K562 (cell line): Measurements from ENCODE around the gene DNAJC13. TPM values are rescaled to one million over a fixed set of nuclear protein-coding genes. Genes with fewer than 3 reads are reported as not detected.

ENCODE experiments used
- ATAC-seq: fragments of 200-7000 bp; cut with Tn5 transposase; 3 replicates; pipeline ENCODE4 v1.9.1; 2020; ENCODE audit warnings: moderate library complexity
- BruUV-seq: library from RNA; stranded (reverse); fragments of 400-500 nt; replicated peaks from 2 replicates; lab custom pipeline; 2021; lab: Mats Ljungman, UMichigan
- CTCF ChIA-PET: fragments of 300-600 bp; formaldehyde crosslinking; extraction: SDS; loops from one replicate; lab custom pipeline; 2021; ENCODE audit warnings: low intra/inter-chr PET ratio; lab: Yijun Ruan, JAX
- POLR2A ChIA-PET: fragments of 300-600, 350-650 bp; sonication (Branson Sonifier 250); formaldehyde crosslinking; extraction: SDS; loops from one replicate; lab custom pipeline; 2021; ENCODE audit warnings: antibody characterized with exemption, inconsistent platforms; lab: Yijun Ruan, JAX
- DNase-seq, 4 experiments: peaks; one replicate each; pipeline versions ENCODE4 v3.0.0 to v3.0.0-alpha.2; 2011 to 2018; ENCODE audit warnings: low spot score in 3 of 4, mixed read lengths in 3 of 4; ENCODE audit errors: extremely low read depth in 1 of 4
- FAIRE-seq: peaks from 2 replicates; lab custom pipeline; 2011; peaks lifted over from hg19 to GRCh38; lab: Jason Lieb, UNC
- H2AFZ ChIP-seq: 2 replicates; pipeline ENCODE4 v1.6.0; 2011; ENCODE audit warnings: low read depth, low read length, control low read depth, inconsistent platforms
- H3K27ac ChIP-seq: fragments of 200-600 bp; 3 replicates; pipeline ENCODE4 v1.8.0; 2011; ENCODE audit warnings: low read depth, mild to moderate bottlenecking, control low read depth, inconsistent platforms, low read length, moderate library complexity, mixed read lengths; ENCODE audit errors: extremely low read depth
- H3K27me3 ChIP-seq, 2 experiments: fragments of 300-600 bp in 1 of 2; 2 replicates in 1 of 2; 3 replicates in 1 of 2; pipeline versions ENCODE4 v1.6.0 to v1.8.0; 2011; ENCODE audit warnings: inconsistent platforms in 2 of 2, low read length in 2 of 2, mild to moderate bottlenecking in 1 of 2, mixed read lengths in 1 of 2, moderate library complexity in 1 of 2; ENCODE audit not compliant: control insufficient read depth in 2 of 2, insufficient read depth in 2 of 2
- H3K36me3 ChIP-seq: fragments of 300-600 bp; 3 replicates; pipeline ENCODE4 v1.8.0; 2011; ENCODE audit warnings: mild to moderate bottlenecking, low read length, inconsistent platforms; ENCODE audit not compliant: control insufficient read depth, insufficient read depth
- H3K4me1 ChIP-seq, 2 experiments: fragments of 200-600 bp in 1 of 2; replicated peaks in 1 of 2; 2 replicates in 1 of 2; 3 replicates in 1 of 2; pipeline versions ENCODE4 v1.5.1 to v1.8.0; 2011; ENCODE audit warnings: inconsistent platforms in 2 of 2, low read length in 2 of 2, mild to moderate bottlenecking in 1 of 2, mixed read lengths in 1 of 2, moderate library complexity in 1 of 2; ENCODE audit not compliant: control insufficient read depth in 2 of 2, insufficient read depth in 2 of 2
- H3K4me2 ChIP-seq: 2 replicates; pipeline ENCODE4 v1.6.1; 2011; ENCODE audit warnings: low read length, control low read depth, inconsistent platforms, mixed read lengths; ENCODE audit not compliant: insufficient read depth
- H3K4me3 ChIP-seq: fragments of 200-600 bp; sonication (generic), shearing (Covaris generic); 2 replicates; pipeline ENCODE4 v1.5.1; 2016; ENCODE audit warnings: control low read depth, inconsistent platforms
- H3K79me2 ChIP-seq: fragments of 200-600 bp; 3 replicates; pipeline ENCODE4 v1.8.0; 2011; ENCODE audit warnings: low read length, inconsistent platforms; ENCODE audit not compliant: control insufficient read depth, insufficient read depth
- H3K9ac ChIP-seq, 2 experiments: 2 replicates each; pipeline versions ENCODE4 v1.6.0 to v1.6.1; 2011; ENCODE audit warnings: low read depth in 2 of 2, low read length in 2 of 2, control low read depth in 1 of 2, inconsistent platforms in 1 of 2, mild to moderate bottlenecking in 1 of 2, mixed read lengths in 1 of 2; ENCODE audit not compliant: insufficient read depth in 1 of 2
- H3K9me1 ChIP-seq: one replicate; pipeline ENCODE4 v1.6.0; 2011; ENCODE audit warnings: inconsistent platforms, mild to moderate bottlenecking, low read length, moderate library complexity; ENCODE audit not compliant: control insufficient read depth, insufficient read depth
- H3K9me3 ChIP-seq: replicated peaks from 2 replicates; pipeline ENCODE4 v1.5.1; 2011; ENCODE audit warnings: low read depth, low read length, inconsistent platforms; ENCODE audit not compliant: control insufficient read depth, insufficient read depth
- H4K20me1 ChIP-seq: replicated peaks from 2 replicates; pipeline ENCODE4 v1.6.1; 2011; ENCODE audit warnings: low read length, inconsistent platforms, mixed read lengths; ENCODE audit not compliant: control insufficient read depth, insufficient read depth
- CCNT2 ChIP-seq: IDR thresholded peaks from 2 replicates; pipeline ENCODE4 v1.6.1; 2011; ENCODE audit warnings: borderline replicate concordance, low read depth, mild to moderate bottlenecking, moderate library complexity, mixed read lengths, low read length; ENCODE audit not compliant: insufficient read length; ENCODE audit errors: extremely low read depth
- DPF2 ChIP-seq: fragments of 450-650 bp; IDR thresholded peaks from 2 replicates; pipeline ENCODE4 v1.6.1; 2016
- FOXJ3 ChIP-seq: sonication (generic); formaldehyde crosslinking; IDR thresholded peaks from 2 replicates; pipeline ENCODE4 v1.4.0; 2020; ENCODE audit warnings: mild to moderate bottlenecking, missing genetic modification reagents
- KHSRP ChIP-seq: fragments of 450-650 bp; IDR thresholded peaks from 2 replicates; pipeline ENCODE4 v1.6.1; 2017
- NCOR1 ChIP-seq: fragments of 450-650 bp; IDR thresholded peaks from 2 replicates; pipeline ENCODE4 v1.6.1; 2016; ENCODE audit warnings: mild to moderate bottlenecking, moderate library complexity
- RAD21 ChIP-seq, 2 experiments: fragments of 250-450 bp in 1 of 2; fragments of 450-650 bp in 1 of 2; sonication (Bioruptor Pico) in 1 of 2; formaldehyde crosslinking in 1 of 2; IDR thresholded peaks in 1 of 2; conservative IDR thresholded peaks in 1 of 2; 2 replicates each; pipeline versions ENCODE4 v1.4.0 to v1.8.0; 2020 to 2022; ENCODE audit warnings: mild to moderate bottlenecking in 2 of 2, moderate library complexity in 1 of 2
- SMARCA5 ChIP-seq: fragments of 450-650 bp; IDR thresholded peaks from 2 replicates; pipeline ENCODE4 v1.6.1; 2016
- SOX6 ChIP-seq: fragments of 450-650 bp; IDR thresholded peaks from 2 replicates; pipeline ENCODE4 v1.6.1; 2014; ENCODE audit warnings: mild to moderate bottlenecking
- ZEB2 ChIP-seq: fragments of 450-650 bp; IDR thresholded peaks from 2 replicates; pipeline ENCODE4 v1.6.1; 2016
- ZNF197 ChIP-seq: fragments of 200-800 bp; sonication (Bioruptor generic); IDR thresholded peaks from 2 replicates; pipeline ENCODE4 v1.6.1; 2016; ENCODE audit warnings: low read depth, missing genetic modification characterization, missing compliant biosample characterization
- ZNF584 ChIP-seq: fragments of 200-800 bp; sonication (Bioruptor generic); IDR thresholded peaks from 2 replicates; pipeline ENCODE4 v1.6.1; 2016; ENCODE audit warnings: low read depth, mild to moderate bottlenecking, missing genetic modification characterization, missing compliant biosample characterization
- ZNF696 ChIP-seq: fragments of 250-450 bp; sonication (Bioruptor Pico); conservative IDR thresholded peaks from 2 replicates; pipeline ENCODE4 v1.4.0; 2020; ENCODE audit warnings: mild to moderate bottlenecking, moderate library complexity
- in situ Hi-C: fragments of 300-500 bp; cut with MboI; formaldehyde crosslinking; loops from 4 replicates; pipeline ENCODE4 v1.15.0; 2018; ENCODE audit warnings: inconsistent platforms, mixed read lengths
- intact Hi-C: fragments of 100-400 bp; cut with micrococcal nuclease; formaldehyde crosslinking; loops from 2 replicates; pipeline ENCODE4 v1.14.2; 2022
- polyA plus RNA-seq, 8 experiments: library from polyadenylated mRNA; depleted of rRNA in 4 of 8; stranded (reverse) in 5 of 8; unstranded in 3 of 8; fragments of >200 nt; fragmentation: Nextera tagmentation in 2 of 8; fragmentation: Illumina TruSeq in 1 of 8; extraction: Ambion mirVana in 2 of 8; extraction: Trizol in 1 of 8; gene quantifications; 2 replicates each; pipeline versions ENCODE4 v1.2.1 to v1.2.3, GENCODE V29; 2011 to 2014; ENCODE audit warnings: inconsistent platforms in 1 of 8, missing spikeins in 1 of 8
- total RNA-seq, 7 experiments: library from RNA; depleted of rRNA in 6 of 7; stranded (reverse); fragments of >200 nt in 6 of 7; fragmentation: Illumina TruSeq in 2 of 7; extraction: Trizol in 2 of 7; gene quantifications; 2 replicates each; pipeline versions ENCODE4 v1.2.1 to v1.2.3, GENCODE V29; 2011 to 2021; ENCODE audit warnings: low replicate concordance in 1 of 7
- TF ChIP-seq, protein P1 (sequence below): fragments of 250-450 bp; sonication (Bioruptor Pico); IDR thresholded peaks from 2 replicates; pipeline ENCODE4 v1.4.0; 2020
- TF ChIP-seq, protein P2 (sequence below), 2 experiments: fragments of 450-650 bp; conservative IDR thresholded peaks; 2 replicates each; pipeline ENCODE4 v1.6.1; 2017; ENCODE audit warnings: mild to moderate bottlenecking in 2 of 2, moderate library complexity in 2 of 2
- TF ChIP-seq, protein P3 (sequence below): fragments of 250-450 bp; sonication (Bioruptor Pico); IDR thresholded peaks from 2 replicates; pipeline ENCODE4 v1.6.1; 2021; ENCODE audit warnings: mild to moderate bottlenecking

The DNAJC13 gene
- total and polyA plus RNA-seq, 9 of the 15 experiments (the other 6 are each of a cell fraction or from before 2014, with no cell fraction given), result 2.9 to 17.1 (median 10.2) TPM

DNA sequence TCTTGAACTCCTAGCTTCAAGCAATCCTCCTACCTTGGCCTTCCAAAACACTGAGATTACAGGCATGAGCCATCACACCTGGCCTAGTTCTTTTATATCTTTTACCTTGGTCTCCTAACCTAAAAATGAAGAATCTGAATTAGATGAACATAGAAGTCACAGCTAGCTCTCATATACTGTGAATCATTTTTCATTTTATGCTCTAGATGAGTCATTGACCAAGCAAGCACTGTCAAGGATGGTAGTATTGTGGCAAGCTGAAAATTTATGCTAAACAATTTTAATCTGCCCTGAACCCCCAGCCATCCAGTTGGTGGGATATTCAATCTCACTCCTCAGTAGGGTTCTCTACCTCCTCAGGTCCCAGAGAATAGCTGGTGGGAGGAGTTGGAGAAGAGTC, 48.3 kb upstream of the DNAJC13 start:
- Histone ChIP-seq H3K9me3 (no peaks in the 10 kb centered on the region), H3K27ac (no peak overlapping the region), H2AFZ (no peak overlapping the region), H3K27me3 (no peaks in the 10 kb centered on the region), H3K79me2 (no peaks in the 10 kb centered on the region), H4K20me1 (no peaks in the 10 kb centered on the region)
- POLR2A ChIA-PET, result no interaction called here
- no TSS peak for BruUV-seq
- DNase-seq (no peak), ATAC-seq (no peak)
- CTCF ChIA-PET, result no interaction called here
- intact Hi-C loops, result no loop called here
- TF ChIP-seq ZNF584 (CRISPR knock-in tag) (no peak), ZNF696 (CRISPR knock-in tag) (no peak), SMARCA5 (no peak), FOXJ3 (CRISPR knock-in tag) (no peak), SOX6 (no peak), ZEB2 (no peak), RAD21 (CRISPR knock-in tag; conservative IDR thresholded peaks at IDR 0.05 in 1 of 2, IDR thresholded peaks at IDR 0.05 in 1 of 2) (no peak), KHSRP (no peak), DPF2 (no peak), CCNT2 (no peak), ZNF197 (CRISPR knock-in tag) (no peak), NCOR1 (no peak)
- TF ChIP-seq, protein P1, sequence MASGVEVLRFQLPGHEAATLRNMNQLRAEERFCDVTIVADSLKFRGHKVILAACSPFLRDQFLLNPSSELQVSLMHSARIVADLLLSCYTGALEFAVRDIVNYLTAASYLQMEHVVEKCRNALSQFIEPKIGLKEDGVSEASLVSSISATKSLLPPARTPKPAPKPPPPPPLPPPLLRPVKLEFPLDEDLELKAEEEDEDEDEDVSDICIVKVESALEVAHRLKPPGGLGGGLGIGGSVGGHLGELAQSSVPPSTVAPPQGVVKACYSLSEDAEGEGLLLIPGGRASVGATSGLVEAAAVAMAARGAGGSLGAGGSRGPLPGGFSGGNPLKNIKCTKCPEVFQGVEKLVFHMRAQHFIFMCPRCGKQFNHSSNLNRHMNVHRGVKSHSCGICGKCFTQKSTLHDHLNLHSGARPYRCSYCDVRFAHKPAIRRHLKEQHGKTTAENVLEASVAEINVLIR (CRISPR knock-in tag), result no peak
- TF ChIP-seq, protein P2, sequence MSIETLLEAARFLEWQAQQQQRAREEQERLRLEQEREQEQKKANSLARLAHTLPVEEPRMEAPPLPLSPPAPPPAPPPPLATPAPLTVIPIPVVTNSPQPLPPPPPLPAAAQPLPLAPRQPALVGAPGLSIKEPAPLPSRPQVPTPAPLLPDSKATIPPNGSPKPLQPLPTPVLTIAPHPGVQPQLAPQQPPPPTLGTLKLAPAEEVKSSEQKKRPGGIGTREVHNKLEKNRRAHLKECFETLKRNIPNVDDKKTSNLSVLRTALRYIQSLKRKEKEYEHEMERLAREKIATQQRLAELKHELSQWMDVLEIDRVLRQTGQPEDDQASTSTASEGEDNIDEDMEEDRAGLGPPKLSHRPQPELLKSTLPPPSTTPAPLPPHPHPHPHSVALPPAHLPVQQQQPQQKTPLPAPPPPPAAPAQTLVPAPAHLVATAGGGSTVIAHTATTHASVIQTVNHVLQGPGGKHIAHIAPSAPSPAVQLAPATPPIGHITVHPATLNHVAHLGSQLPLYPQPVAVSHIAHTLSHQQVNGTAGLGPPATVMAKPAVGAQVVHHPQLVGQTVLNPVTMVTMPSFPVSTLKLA (conservative IDR thresholded peaks at IDR 0.05), result no peak
- TF ChIP-seq, protein P3, sequence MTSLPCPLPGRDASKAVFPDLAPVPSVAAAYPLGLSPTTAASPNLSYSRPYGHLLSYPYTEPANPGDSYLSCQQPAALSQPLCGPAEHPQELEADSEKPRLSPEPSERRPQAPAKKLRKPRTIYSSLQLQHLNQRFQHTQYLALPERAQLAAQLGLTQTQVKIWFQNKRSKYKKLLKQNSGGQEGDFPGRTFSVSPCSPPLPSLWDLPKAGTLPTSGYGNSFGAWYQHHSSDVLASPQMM, result no peak
- TF ChIP-seq, all 486 proteins: peak for 0
- no peak for FAIRE-seq
- Histone ChIP-seq H3K9me1 (no peaks in the 10 kb centered on the region), H3K4me2 (no peak overlapping the region), H3K4me3 (no peak overlapping the region), H3K36me3 (no peaks in the 10 kb centered on the region), H3K4me1 (no peaks in the 10 kb centered on the region), H3K9ac (no peak overlapping the region)
- in situ Hi-C loops, result no loop called here
